Astrocyte of the cerebellum (primary cell): ENCODE data around the gene APOBEC3B.
"Not testable (repeated sequence)": the region's sequence is repeated elsewhere in the genome, so short reads cannot be mapped to it uniquely, and the experiment has no call there.

ENCODE experiments used
- DNase-seq: peaks from one replicate; pipeline ENCODE4 v3.0.0-alpha.2; 2011; ENCODE audit warnings: low read depth
- H3K4me3 ChIP-seq: 2 replicates; pipeline ENCODE4 v1.5.1; 2011; ENCODE audit warnings: mild to moderate bottlenecking, low read depth, low read length, moderate library complexity
- in situ Hi-C: cut with HindIII; loops from 2 replicates; pipeline ENCODE4 v1.10.0; 2017; ENCODE audit warnings: low sequenced_read_pairs
- TF ChIP-seq, protein P1 (sequence below): IDR thresholded peaks from 2 replicates; pipeline ENCODE4 v1.5.1; 2012; ENCODE audit warnings: low read length, low read depth, moderate library complexity, mild to moderate bottlenecking; ENCODE audit errors: missing control alignments

APOBEC3B gene

DNA sequence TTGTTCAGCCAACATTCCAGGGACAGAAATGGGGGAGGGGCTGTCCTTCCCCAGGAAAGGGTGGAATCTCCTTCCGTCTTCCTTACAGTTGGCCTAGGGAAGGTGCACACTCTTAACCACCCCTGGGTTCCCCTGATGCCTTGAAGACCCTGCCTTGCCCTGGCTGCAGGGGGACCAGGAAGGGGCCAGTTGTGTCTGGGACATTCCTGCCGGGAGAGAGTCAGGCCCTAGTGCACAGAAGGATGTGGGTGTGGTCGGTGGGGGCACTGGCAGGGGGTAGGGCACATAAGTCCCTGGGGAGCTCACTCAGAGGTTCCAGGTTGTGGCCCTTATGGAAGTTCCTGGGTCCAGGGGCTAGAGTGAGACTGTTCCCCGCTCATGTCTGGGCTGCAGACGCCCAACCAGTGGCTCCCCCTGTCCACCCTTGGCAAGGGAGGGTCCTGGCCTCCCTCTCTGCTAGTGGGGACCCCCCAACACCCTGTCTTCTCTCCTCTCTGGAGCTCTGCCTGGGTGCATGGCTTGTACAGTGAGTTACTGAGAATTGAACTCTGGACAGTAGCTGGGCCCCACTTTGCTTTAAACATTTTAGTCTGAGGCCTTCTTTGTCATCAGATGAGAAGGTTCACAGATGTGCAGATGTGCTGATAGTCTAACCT lies 26.8 kb upstream of the APOBEC3B start:
- in situ Hi-C loops, result loop anchor here (5.0 kb wide), 1 partner anchor 33 kb away; no protein-coding TSS in a partner anchor
- TF ChIP-seq, protein P1, sequence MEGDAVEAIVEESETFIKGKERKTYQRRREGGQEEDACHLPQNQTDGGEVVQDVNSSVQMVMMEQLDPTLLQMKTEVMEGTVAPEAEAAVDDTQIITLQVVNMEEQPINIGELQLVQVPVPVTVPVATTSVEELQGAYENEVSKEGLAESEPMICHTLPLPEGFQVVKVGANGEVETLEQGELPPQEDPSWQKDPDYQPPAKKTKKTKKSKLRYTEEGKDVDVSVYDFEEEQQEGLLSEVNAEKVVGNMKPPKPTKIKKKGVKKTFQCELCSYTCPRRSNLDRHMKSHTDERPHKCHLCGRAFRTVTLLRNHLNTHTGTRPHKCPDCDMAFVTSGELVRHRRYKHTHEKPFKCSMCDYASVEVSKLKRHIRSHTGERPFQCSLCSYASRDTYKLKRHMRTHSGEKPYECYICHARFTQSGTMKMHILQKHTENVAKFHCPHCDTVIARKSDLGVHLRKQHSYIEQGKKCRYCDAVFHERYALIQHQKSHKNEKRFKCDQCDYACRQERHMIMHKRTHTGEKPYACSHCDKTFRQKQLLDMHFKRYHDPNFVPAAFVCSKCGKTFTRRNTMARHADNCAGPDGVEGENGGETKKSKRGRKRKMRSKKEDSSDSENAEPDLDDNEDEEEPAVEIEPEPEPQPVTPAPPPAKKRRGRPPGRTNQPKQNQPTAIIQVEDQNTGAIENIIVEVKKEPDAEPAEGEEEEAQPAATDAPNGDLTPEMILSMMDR, result no peak
- no peak overlapping the region for H3K4me3 ChIP-seq
- no peak for DNase-seq

DNA sequence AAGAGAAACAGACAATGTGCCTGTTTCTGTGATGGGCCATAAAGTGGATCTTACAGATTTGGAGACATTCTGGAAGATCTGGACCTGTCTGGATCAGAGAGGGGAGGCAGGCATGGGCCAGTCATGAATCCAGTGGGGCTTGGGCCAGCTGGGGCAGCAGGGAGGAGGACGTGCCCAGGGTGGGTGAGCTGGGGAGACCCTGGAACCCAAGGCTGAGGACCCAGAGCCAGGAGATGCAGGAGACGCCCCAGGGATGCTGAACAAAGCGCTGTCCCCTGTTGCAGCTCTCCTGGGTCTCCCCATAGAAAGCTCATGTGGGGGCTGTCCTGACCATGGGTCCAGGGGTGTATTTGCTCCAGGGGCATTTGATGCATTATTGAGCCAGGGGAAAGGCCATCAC lies 26.2 kb upstream of the APOBEC3B start:
- TF ChIP-seq, protein P1, result no peak
- in situ Hi-C loops, result loop anchor here (5.0 kb wide), 1 partner anchor 34 kb away; no protein-coding TSS in a partner anchor
- no peak overlapping the region for H3K4me3 ChIP-seq
- no peak for DNase-seq

DNA sequence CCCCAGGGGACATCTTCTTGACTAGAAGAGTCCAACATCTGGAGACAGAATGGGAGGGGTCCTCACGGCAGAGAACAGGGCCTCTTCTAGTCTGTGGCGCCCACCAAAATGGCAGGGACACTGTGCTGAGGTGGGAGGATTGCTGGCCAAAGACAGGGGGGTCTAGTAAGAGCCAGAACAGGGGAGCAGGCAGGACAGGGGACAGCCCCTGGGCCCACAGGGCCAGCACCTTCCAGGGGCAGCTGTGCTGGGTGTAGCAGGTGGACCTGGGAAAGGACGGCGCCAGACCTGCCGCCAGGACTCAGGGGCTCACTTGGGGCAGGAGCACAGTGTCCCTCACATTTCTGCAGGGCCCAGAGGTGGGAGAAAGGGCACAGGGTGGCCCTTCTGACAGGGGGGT lies 25.6 kb upstream of the APOBEC3B start:
- no peak overlapping the region for H3K4me3 ChIP-seq
- in situ Hi-C loops, result loop anchor here (5.0 kb wide), 1 partner anchor 34 kb away; no protein-coding TSS in a partner anchor
- TF ChIP-seq, protein P1, result no peak

DNA sequence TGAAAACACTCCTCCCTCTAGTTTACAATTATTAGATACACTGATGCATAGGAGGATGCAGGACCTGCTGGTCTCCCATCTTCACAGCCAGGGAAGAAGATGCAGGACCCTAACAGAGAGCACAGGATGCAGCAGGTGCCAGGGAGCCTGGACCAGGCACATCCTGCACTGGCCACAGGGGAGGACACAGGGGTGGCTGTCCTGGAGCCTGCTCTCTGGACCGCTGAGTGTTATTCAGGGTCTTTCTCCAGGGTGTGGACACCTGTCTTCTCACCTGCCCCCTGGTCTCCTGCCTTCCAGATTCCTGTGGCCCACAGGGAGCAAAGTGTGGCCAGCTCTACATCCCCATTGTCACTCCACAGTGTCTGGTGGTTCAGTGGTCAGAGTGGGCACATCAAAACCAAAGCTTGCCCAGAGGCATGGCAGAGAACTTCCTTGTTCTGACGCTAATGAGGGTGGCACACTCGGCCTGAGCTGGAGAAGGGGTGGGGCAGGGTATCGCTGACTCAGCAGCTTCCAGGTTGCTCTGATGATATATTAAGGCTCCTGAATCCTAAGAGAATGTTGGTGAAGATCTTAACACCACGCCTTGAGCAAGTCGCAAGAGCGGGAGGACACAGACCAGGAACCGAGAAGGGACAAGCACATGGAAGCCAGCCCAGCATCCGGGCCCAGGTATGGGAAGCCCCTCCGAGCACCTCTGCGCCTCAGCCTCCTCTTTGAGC lies 24.9 kb upstream of the APOBEC3B start, which contains the start of gene APOBEC3A:
Gene APOBEC3A (plus strand): TSS at position 564 of the 725 bp plus-strand sequence. CDS start 83 bp downstream, at position 647.
- no peak for DNase-seq
- no peak within 1 kb of the TSS for H3K4me3 ChIP-seq
- in situ Hi-C loops, result loop anchor here (5.0 kb wide), 1 partner anchor 35 kb away; no protein-coding TSS in a partner anchor
- TF ChIP-seq, protein P1, result no peak

More for the DNA sequence above, 25.6 kb upstream of the APOBEC3B start:
- DNase-seq, result no peak

DNA sequence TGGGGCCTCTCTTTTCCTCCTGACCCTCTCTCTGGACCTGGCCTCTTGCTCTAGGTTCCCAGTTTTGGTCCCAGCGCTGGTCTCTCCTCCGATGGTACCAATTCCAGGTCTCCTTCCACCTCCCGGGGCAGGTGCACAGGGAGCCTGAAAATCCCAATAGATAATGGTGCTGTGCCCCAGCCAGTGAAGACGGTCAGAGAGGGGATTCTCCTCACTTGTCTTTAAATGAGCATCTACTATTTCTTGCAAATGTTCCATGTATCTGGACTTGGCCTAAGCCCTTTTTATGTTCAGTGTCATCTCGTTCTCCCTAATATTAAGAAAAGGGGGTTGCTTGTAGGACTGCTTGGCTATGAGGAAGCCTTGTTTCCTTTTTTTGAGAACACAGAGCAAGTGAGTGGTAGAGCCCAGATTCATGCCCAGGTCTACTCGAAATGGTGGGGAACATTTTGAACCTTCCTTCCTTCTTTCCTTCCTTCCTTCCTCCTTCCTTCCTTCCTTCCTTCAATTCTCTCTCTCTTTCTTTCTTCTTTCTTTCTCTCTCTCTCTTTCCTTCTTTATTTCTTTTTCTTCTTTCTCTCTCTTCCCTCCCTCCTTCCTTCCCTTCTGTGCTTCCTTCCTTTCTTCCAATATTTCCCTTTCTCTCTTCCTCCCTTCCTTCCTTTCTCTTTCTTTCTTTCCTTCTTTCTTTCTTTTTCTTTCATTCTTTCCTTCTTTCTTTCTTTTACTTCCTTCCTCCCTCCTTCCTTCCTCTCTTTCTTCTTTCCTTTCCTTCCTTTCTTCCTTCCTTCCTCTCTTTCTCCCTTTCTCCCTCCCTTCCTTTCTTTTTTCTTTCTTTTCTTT lies 24.1 kb upstream of the APOBEC3B start:
- in situ Hi-C loops, result loop anchor here (5.0 kb wide), 1 partner anchor 36 kb away; no protein-coding TSS in a partner anchor
- H3K4me3 ChIP-seq, result no peak overlapping the region
- no peak for DNase-seq
- TF ChIP-seq, protein P1, result no peak

DNA sequence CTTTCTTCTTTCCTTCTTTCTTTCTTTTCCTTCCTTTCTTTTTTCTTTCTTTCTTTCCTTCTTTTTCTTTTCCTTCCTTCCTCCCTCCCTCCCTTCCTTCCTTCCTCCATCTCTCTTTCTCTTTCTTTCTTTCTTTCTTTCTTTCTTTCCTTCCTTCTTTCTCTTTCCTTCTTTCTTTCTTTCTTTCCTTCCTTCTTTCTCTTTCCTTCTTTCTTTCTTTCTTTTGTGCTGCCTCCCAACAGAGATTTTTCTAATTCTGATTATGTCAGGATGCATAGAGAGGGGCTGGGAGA lies 23.6 kb upstream of the APOBEC3B start:
- not testable (repeated sequence) for DNase-seq, H3K4me3 ChIP-seq
- in situ Hi-C loops, result loop anchor here (5.0 kb wide), 1 partner anchor 36 kb away; no protein-coding TSS in a partner anchor
